GM19238 (cell line): ENCODE data around the gene BGN.
A peak's percentile ranks its signal among the peaks of the same experiment; 100 is the strongest.

Source experiments
- DNase-seq: peaks from one replicate; pipeline ENCODE4 v3.0.0; 2011; ENCODE audit warnings: low spot score; ENCODE audit not compliant: insufficient read length

The BGN gene

GRCh38 chrX:153460826-153461225 is 34.0 kb upstream of the BGN start:
- DNase-seq, result peak; percentile 54

- no peak for DNase-seq
Observed at GRCh38 chrX:153462291-153462690, 32.5 kb upstream of the BGN start.

DNA sequence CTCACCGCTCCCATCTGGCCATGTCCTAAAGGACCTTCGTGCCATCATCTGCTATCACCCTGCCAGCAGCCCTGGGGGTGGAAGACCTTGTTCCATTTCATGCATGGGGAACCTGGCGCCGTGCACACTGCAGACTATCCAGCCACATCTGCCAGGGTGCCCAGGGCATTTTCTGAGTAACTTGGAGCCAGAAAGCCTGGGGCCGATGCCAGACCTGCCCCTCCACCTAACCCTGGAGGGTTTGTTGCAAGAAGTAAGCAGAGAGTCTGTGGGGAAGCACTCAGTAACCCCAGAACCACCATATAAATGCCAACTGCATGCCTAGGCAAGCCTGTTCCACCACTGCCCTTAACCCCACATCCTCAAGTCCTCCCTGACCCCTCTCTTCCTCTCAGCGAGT is 31.7 kb upstream of the BGN start:
- DNase-seq, result no peak

DNA sequence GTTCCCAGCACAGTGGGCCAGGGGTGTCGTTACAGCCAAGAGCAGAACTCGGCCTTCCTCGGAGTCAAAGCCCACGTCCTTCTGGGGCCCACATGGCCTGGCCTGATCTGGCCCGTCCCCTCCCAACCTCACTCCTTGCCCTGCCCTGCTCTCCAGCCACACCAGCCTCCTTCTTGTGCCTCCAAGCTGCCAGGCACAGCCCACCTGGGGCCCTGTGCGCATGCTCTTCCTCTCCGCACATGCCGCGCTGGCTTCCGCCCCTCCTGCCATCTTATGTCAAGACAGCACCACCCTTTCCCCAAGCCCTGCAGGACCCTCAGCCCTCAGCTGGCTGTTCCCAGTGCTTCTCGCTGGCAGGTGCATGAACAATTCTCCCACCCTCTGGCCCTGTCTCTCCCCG is 31.2 kb upstream of the BGN start:
- no peak for DNase-seq

DNA sequence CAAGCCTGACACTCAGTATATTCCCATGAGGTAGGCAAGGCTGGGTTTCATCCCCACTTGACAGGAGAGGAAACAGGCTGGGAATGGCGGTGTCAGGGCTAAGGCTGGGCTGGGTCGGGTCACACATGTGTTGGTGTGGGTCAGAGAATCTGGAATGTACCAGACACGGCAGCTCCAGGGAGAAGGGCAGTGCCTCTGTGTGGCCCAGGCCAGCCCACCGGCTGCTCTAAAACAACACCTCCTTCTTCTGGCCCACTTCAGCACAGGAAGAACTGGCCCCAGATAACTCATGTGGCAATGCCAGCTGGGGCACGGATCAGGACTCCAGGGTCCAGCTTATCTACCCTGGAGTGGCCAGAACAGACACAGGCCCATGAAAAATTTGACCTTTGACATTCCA is 30.7 kb upstream of the BGN start:
- DNase-seq, result no peak

GRCh38 chrX:153465691-153466380 is 28.9 kb upstream of the BGN start:
- no peak for DNase-seq

GRCh38 chrX:153468008-153468580 is 26.7 kb upstream of the BGN start:
- no peak for DNase-seq

GRCh38 chrX:153469811-153470410 is 24.9 kb upstream of the BGN start:
- no peak for DNase-seq

DNA sequence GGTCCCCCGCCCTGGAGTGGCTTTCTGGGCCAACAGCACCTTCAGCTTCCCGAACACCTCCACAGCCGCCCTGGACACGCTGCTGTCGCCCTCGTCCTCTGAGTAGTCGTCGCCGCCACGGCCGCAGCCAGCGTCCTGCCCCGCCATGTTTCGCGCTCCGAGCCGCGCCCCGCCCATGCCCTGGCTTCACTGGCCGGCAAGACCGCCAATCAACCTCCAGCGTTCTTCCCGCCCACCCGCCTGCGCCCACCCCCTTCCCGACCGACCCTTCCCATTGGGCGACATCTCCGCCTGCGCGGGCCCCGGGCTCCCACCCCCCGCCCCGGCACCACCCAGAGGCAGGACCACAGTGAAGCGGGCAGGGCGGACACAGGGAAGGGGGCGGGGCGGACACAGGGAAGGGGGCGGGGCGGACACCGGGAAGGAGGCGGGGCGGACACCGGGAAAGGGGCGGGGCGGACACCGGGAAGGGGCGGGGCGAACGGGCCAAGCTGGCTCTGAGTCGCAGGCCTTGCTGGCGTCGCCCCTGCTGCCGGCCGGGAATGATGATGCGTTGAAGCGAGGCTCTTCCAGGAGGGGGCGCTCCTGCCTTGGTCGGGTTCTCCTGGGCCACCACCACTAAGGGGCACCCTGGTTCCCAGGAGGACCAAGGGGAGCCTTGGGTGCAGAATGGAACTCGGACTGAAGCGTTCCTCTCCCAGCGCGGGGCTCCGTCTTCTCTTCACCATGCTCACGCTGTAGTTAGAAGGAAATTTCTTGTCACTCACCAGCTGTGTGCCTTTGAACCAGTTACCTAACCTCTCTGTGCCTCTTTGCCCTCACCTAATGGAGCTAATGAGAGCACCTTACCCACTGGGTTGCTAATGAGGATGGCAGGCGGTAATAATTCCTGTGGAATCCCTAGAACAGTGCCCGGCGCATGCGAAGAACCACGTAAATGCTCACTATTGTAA is 24.1 kb upstream of the BGN start, which contains the start of gene HAUS7:
Gene HAUS7, minus strand, starts transcription at position 166 of the 953 bp plus-strand sequence. Its CDS starts 19 bp downstream, at position 147.
- peak; percentile 85 for DNase-seq

GRCh38 chrX:153471663-153472280 is 23.0 kb upstream of the BGN start:
- DNase-seq, result no peak

DNA sequence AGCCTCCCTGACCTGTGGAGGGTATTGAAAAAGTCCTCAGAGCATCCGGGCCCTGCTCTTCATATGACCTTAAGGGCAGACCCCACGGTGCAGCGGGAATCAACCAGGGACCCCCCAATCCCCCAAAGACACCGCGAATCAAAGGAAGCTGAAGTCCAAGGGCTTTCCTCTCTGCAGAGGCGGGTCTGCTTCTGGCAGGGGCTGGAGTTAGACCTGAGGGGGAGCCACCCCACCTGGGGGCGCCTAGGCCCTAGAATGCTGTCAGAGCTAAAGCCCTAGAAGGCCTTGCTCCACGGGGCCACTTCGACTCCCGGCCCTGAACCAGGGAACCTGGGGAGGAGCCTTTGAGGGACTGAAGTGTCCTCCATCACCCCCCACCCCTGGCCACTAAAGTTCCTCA is 21.7 kb upstream of the BGN start:
- DNase-seq, result no peak

GRCh38 chrX:153474266-153474665 is 20.5 kb upstream of the BGN start:
- no peak for DNase-seq

GRCh38 chrX:153474718-153475117 is 20.1 kb upstream of the BGN start:
- no peak for DNase-seq

GRCh38 chrX:153475271-153475670 is 19.5 kb upstream of the BGN start:
- DNase-seq, result no peak

GRCh38 chrX:153475751-153476281 is 19.0 kb upstream of the BGN start:
- DNase-seq, result no peak

GRCh38 chrX:153476666-153477363 is 18.0 kb upstream of the BGN start:
- DNase-seq, result no peak

DNA sequence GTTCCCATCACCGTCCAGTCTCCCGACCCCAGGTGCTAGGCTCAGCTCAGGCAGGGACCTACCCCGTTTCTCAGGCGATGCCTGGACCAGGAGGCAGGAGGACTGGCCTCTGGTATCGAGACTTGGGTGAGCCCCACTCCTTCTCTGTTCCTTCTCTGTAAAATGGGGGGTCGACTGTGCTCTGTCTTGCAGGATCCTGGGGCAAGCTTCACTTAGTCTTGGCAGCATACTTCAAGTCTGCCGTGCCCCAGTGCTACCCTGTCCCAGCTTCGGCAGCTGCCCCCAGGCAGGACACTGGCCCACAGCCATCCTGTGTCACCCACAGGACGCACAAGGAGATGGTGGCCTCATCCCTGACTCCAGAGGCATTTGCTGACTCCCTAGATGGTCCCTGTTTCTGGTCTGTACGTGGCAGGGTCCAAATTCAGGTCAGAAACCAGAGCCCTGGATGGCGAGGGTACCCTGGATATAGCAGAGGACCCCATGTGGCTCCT is 17.4 kb upstream of the BGN start:
- no peak for DNase-seq

- DNase-seq, result no peak
Observed at GRCh38 chrX:153477901-153478300, 16.9 kb upstream of the BGN start.

DNA sequence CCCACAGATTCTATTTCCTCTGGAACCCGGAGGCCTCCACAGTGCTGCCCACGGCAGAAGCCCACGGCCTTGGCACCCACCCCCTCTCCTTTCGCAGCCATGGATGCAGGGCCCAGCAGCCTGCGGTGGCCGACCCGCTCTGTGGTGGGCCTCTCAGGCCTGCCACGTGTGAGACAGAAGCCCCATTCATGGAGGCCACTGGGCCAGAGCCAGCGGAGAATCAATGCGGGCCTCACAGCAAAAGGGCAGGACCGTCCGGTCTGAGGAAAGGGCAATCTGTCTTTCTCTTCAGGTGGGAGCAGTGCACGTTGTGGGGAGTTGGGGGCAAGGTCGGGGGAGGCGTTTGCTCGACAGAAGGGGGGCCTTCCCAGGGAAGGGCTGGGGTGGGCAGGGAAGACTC is 16.0 kb upstream of the BGN start:
- no peak for DNase-seq

GRCh38 chrX:153481043-153481442 is 13.7 kb upstream of the BGN start:
- DNase-seq, result no peak
